Activated gamma-delta T cell treated with Interleukin-2 at 50 U/mL for 16 hours (primary cell): ENCODE measurements around the gene ABL1.

Experiments
- DNase-seq: peaks from one replicate; pipeline ENCODE4 v3.0.0-alpha.2; 2020

ABL1 gene

GRCh38 chr9:130893341-130894101, 58.5 kb downstream of the ABL1 start:
- DNase-seq = no peak

DNA sequence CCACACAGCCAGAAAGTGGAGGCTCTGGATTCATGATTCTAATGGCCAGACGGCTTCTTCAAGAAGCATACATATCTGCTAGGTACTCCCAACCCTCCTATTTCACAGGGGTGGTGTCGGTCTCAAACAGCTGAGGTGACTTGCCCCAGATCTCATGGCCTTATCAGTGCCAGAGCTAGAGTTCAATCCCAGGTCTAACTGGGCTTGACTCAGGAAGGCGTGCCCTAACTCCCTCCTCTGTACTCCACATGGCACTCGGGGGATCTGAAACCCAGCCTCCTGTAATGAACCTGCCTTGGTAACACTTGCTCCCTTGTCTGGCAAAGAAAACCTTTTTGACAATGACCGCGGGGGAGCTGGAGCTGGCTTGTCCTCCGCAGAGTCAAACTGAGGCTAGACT, 59.5 kb downstream of the ABL1 start:
- DNase-seq = no peak

DNA sequence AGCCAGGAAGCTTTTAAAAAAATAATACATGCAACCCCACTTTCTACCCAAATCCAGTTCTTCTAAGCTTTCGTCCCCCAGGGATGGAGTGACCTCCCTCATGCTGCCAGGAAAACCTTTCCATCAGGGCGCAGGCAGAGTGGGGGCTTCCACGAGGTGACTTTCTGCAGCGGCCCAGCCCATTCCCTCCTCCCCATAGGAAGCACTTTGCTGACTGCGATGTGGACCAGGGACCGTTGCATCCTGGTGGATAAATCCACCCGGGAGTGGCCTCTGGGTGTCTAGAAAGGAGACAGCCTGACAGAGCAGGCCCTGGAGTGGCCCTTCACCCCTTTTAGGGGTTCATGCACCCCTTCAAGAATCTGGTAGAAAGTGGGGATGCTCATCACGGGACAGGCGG, 60.0 kb downstream of the ABL1 start:
- no peak for DNase-seq

DNA sequence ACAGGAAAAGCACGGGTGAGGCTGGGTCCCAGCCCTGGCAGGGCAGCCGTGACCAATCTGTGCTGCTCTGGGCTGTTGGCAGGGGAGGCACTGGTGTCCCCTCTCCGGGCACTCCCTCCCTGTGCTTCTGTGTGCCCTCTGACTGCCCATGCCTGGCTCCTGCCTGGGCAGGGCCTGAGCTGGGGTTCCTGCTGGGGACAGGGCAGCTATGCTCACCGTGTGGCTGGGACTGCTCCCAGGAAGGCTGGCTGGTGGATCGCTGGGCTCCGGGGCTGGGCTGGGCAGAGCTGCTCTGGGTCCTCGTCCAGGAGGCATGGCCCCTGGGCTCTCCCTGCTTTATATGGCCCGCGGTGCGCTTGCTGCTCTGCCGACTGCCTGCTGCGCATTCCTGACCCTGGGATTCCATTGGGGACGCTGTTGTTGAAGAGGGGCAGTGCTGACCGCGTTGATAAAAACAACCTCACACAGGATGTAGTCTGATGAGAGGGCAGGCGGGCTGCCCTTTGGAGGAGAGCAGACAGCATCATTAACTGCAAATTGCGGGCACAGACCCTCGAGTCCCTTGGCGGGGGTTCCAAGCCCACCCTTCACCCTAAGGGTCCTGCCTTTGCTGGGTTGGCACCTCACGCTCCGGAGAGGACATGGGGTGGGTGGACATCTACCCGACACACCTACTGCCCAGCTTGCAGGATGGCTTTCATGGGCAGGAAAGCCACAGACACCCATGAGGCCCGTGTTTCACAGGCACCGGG, 60.6 kb downstream of the ABL1 start:
- DNase-seq = no peak

GRCh38 chr9:130896233-130897014, 61.4 kb downstream of the ABL1 start, which contains the start of gene QRFP:
QRFP (minus strand) TSS chr9:130896812; CDS start chr9:130893838, 2,974 bp downstream.
- no peak for DNase-seq

DNA sequence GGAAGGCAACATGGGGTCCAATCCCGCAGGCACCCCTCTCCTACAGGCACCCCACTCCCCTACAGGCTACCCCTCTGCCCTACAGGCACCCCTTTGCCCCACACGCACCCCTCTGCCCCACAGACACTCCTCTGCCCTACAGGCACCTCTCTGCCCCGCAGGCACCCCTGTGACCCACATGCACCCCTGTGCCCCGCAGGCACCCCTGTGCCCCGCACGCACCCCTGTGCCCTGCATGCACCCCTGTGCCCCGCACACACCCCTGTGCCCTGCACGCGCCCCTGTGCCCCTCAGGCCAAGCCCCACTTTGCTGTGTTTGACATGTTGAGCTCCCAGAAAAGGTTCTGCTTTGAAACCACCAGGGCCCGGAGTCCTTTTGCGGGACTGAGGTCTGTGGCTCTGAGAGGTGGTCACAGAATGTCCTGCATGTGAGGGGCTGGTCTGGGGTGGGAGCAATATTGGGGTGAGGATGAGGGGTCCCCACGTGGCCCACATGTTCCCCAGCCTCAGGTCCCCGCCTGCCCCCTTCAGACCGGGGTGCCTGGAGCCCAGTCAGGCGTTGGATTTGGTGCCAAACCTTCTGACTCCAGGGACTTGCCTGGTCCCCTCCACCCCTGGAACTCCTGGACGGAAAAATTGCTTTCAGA, 62.2 kb downstream of the ABL1 start:
- DNase-seq = no peak

DNA sequence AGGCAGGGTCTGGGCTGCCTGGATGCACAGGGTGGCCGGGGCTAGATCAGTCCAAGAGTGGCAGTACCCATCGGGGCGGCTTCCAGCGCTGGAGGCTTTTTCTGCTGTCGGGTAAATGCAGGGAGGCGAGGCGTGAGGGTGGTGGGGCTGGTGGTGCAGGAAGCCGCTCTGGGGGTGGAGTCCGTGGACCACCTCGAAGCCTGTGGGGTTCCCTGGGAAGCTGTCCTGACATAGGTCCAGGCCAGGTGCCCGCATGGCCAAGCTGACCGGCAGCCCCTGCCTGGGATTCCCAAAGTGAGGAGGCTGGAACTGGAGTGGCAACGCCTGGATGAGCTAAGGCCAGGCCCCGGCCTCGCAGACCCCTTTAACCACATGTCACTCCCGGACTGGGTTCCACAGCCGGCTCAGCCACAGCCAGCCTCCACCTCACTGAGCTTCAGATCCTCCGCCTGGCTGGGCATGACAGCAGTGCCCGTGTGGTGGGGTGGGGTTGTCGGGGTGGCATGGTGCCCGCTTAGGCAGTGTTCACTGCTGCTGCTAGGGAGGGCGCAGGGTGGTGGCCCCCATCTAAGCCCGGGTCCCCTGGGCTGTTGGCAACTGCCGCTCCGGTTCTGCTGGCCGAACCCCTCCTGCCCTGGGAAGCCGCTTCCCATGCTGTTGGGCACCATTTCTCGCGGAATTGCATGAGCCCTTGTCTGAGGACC, 62.9 kb downstream of the ABL1 start:
- no peak for DNase-seq

DNA sequence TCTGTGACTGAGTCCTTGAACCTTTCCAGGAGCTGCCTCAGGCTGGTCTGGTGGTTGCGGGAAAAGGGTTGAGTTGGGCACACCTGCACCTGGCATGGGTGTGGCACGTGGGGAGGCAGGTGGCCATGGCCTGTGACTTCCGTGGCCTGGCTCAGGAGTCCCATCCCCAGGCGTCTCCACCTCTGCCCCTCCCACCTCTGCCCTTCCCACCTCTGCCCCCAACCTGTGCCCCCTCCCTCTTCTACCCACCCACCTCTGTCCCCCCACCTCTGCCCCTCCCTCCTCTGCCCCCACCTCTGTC, 63.4 kb downstream of the ABL1 start:
- no peak for DNase-seq

DNA sequence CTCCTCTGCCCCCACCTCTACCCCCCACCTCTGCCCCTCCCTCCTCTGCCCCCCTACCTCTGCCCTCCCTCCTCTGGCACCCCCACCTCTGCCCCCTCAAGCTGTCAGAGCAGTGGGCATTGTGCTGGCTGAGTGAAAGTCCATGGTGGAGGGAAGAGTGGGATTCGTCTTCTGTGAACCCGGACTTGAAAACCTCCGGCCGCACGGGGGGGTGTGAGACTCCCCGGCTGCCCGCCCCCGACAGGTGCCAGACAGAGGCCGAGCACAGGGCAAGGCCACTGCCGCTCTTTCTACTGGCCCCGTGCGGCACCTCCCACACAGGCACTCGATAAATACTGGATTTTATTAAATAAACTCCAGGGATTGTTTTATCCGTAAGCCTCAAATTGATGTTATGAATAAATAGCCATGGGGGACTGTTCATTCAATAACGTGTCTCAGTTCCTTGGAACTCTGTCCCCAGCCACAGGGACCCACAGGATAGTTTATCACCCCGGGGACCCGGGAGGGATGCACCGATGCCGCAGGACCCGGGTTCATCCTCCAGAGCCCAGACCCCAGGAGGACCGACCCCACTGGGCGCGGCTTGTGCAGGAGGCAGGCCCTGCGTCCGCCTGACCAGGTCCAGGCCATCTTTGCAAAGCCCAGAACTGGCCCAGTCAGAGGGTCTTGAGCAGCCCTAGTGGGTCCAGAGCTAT, 64.1 kb downstream of the ABL1 start:
- DNase-seq = no peak

DNA sequence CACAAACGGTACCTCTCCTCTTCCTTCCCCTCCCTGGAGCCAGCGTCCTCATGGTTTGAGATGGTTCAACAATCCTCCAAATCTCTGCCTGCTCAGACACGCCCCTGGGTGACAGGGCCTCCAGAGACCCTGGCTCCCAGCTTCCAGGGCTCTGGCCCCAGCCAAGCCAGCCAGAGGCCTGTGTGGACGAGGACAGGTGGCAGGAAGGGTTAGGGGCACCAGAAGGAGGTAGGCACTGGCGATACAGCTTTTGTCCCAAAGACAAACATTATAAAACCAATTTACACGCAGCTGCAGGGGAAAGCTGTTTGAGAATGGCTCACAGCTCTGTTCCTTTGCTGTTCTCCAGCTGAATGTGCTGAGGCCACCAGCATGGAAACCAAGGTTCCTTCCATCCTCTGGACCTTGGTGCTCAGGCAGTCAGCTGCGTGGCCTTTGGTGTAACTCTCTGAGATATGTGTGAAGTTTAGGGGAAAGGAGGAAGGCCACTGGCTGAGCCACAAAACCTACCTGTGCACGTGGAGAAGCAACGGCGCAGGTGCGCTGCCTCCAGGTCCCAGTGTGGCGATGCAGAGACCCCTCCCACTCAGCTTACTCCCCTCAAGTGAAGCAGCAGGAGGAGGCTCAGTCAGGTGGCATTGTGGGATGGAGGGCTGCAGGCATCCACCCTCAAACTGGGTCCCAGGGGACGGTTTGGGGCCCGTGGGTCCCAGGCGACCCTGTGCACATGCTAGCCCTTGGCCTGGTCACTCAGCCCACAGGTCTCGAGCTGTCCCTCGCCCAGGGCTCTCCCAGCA, 65.8 kb downstream of the ABL1 start:
- no peak for DNase-seq

DNA sequence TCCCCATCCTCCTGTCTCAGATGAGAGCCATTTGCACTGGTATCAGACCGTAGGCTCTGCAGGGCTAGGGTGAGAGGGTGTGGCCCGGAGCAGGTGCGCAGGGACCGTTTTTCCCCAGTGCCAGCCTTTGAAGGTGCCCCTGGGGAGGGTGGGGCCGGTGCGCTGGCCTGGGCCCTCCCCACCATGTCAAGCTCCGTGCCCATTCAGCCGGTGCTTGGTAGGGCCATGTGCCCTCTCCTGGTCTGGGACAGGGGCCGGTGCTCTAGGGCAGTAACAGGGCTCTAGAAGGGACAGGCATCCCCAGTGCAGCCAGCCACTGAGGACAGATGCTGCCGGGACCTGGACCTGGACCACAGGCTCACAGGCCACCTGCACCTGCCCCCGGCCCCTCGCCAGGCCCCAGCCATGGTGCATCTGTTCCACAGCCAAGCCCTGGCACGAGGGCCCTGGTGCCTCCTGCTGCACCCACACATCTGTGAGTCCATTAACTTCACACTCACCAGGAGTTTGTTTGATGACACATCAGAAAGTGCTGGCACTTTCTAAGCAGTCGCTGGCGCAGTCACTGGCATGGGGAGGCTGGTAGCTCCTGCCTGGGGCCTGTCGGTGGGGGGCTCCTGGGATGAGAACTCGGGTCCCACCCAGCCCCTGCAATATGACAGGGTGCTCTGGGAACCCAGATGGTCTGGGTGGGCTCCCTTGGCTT, 66.6 kb downstream of the ABL1 start:
- no peak for DNase-seq

DNA sequence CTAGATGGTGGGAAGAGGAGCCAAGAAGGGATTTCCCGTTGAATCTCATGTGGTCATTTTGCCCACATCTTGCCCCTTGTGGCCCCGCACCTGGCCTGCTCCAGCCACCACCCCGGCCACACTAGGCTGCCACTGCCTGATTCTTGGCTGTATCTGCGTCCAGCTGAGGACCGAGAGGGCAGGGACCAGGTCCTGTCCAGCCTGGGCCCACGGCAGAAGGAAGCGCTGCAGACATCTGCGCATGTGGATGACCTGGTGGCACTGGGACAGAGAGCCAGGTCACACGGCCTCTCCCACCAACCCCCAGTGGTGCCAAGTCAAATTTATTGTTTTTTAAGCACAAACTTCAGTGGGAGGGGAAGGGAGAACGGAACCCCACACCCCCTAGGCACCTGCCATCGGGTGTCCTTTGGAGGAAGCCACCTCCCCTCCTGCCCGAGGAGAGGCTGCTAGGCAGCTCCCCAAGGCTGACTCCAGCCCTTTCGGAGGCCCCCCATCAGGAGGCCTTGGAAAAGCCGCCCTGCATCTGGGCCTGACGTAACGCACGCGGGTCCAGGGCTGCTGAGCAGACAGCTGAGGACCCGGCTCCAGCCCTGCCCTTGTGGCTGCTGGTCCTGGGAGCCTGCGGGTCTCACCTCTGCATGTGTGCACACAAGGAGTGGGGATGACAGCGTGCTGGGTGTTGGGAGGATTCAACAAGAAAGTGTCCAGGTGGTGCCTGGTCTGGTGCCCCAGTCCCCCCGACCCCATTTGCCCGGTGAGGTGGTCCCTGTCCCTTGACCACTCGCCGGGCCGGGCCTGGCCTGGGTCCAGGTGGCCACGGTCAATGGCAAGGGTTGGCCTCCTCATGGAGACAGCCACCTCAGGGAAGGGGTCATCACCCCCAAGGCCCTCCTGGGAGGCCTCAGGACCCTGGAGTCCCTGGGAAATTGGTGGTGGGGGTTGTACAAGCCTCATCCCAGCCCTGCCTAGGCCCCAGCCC, 67.4 kb downstream of the ABL1 start:
- no peak for DNase-seq

DNA sequence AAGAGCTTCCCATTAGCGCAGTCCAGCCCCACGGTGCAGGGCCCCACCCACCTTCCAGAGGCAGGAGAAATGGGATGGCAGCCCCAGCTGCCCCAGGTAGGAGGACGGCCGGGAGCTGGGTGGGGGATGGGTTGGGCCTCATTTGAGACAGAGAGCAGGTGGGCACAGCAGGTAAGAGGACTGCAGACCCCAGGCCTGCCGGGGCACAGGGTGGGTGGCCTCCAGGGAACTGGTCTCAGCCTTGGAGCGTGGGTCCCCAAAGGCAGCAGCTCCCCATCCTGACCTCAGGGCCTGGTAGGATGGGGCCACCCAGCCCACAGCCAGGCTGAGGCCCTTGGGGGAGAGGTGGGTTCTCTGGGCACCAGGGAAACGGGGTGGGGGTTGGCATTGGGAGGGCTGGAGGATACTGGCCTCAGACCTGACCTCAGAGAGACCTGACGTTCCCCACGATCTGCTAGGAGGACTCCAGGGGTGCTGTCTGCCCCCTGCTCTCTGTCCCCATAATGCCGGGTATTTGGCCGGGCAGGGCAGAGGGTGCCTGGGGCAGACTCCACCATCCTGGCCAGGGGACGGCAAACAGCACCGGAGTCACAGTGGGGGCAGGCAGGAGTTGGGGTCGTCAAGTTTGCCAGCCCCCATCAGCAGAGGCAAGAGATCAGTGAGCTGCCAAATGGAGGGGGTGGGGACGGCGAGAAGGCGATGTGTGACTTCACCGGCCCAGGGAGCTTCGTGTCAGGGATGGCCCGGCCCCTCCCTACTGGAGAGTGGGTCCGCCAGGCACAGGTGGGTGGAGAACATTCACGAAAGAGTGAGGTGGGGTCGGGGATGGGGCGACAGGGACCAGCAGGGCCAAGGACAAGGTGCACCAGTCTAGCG, 68.4 kb downstream of the ABL1 start:
- DNase-seq = no peak

- no peak for DNase-seq
These were observed 69.3 kb downstream of the ABL1 start for GRCh38 chr9:130904070-130905044.

DNA sequence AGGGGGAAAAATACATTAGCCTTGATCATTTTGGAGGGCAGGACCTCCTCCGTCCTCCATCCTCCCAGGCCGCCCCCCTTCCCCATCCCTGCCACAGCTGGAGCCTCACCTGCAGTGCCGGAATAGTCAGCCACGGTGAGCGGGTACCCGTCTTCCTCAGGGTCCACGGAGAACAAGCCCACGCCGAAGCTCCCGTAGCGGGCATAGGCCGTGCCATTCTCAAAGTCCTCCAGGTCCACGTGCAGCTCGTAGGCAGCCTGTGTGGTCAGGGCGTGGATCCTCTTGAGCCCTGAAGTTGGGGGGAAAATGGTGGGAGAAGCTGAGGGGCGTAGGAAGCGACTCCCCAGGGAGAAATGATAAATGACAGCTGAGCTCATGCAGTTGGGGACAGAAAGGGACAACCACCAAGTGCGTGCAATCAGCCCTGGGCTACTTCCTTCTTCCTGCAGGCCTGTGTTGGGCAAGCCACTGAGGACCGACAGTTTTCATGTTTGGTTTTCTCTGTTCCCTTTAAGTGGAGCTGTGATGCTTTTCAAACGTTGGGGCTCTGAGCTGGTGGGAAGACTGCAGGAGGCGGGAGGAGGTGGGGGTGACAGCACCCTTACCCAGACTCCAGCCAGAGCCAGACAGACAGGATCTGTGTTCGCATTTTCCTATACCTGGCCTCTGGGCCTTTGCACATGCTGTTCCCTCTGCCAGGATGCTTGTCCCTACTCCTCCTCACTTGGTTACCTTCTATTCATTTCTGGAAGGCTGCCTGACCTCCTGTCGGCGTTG, 70.3 kb downstream of the ABL1 start:
- no peak for DNase-seq
